ENCODE data around the gene RFLNA. TPM values are rescaled to one million over a fixed set of nuclear protein-coding genes. Genes with fewer than 3 reads are reported as not detected.

The RFLNA gene
- total RNA-seq, 1 experiment from 2014 or later: 10.6 TPM

DNA sequence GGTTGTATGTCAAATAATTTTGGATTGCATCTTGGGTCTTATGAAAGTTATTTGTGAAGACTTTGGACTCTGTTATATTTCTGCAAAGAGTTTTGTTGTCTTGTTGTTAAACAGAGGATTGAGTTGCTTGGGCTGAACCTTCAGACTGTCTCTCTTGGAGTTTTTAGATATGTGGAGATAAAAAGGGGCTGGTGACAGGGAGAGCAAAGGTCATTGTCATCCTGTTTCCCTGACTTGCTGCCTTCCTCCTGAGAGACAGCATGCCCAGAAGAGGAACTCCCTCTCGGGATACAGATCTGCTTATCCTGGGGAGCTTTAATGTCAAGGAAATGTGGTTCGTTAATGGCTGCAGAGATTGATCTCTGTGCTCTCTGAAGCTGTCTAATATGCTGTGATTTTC lies 47.6 kb upstream of the RFLNA start:
- Histone ChIP-seq H3K4ac (ENCODE audit: low read depth, low read length) (no peak overlapping the region), H2BK120ac (ENCODE audit: low read depth, low read length, poor library complexity, severe bottlenecking) (no peak overlapping the region), H4K20me1 (ENCODE audit: control insufficient read depth, insufficient read depth, insufficient read length) (no peaks in the 10 kb centered on the region), H3K79me1 (ENCODE audit: insufficient read depth, low read depth, low read length, poor library complexity, severe bottlenecking) (no peaks in the 10 kb centered on the region), H2BK5ac (ENCODE audit: insufficient read length, low read length) (no peak overlapping the region), H4K5ac (ENCODE audit: insufficient read length, low read depth, low read length) (no peak overlapping the region), H3K23ac (ENCODE audit: insufficient read length, low read depth, low read length) (no peak overlapping the region), H2AK5ac (ENCODE audit: insufficient read length, low read length) (no peak overlapping the region), H3K14ac (ENCODE audit: insufficient read depth, low read length) (no peak overlapping the region), H2AFZ (ENCODE audit: low read length) (no peak overlapping the region), H4K91ac (ENCODE audit: insufficient read length, low read depth, low read length) (no peak overlapping the region), H3K9me3 (ENCODE audit: control insufficient read depth, low read depth, low read length) (no peaks in the 10 kb centered on the region), H3K4me2 (ENCODE audit: insufficient read depth, insufficient read length, low read length) (no peak overlapping the region), H3K23me2 (ENCODE audit: insufficient read length, low read depth, low read length, poor library complexity, severe bottlenecking) (no peaks in the 10 kb centered on the region), H3K9ac (ENCODE audit: extremely low read depth, insufficient read length, low read length) (no peak overlapping the region), H3K27me3 (ENCODE audit: insufficient read depth, low read length) (no peaks in the 10 kb centered on the region), H3K18ac (ENCODE audit: insufficient read length, low read depth, low read length) (no peak overlapping the region), H3K27ac (ENCODE audit: insufficient read length, low read depth, low read length) (no peak overlapping the region), H2BK15ac (ENCODE audit: low read depth, low read length) (no peak overlapping the region), H3K56ac (ENCODE audit: insufficient read length, low read depth, low read length) (no peak overlapping the region), H3K4me1 (ENCODE audit: insufficient read depth, low read length) (peaks cover 5% of the 10 kb centered on the region), H2BK12ac (ENCODE audit: insufficient read length, low read depth, low read length) (no peak overlapping the region), H2BK20ac (ENCODE audit: low read depth, low read length, poor library complexity, severe bottlenecking) (no peak overlapping the region), H3K79me2 (ENCODE audit: insufficient read depth, low read length) (no peaks in the 10 kb centered on the region), H4K8ac (replicated peaks; ENCODE audit: insufficient read length, low read depth, low read length) (no peak overlapping the region), H3T11ph (ENCODE audit: low read length) (no peak overlapping the region)
- Mint-ChIP-seq H3K9me3 (peaks cover 3 to 6% of the 10 kb centered on the region in 2 experiments; a peak in 4 of 5 replicates), H3K36me3 (ENCODE audit: insufficient read depth in 1 of 3, low read depth in 3 of 3) (peaks cover 0 to 7% (median 0%) of the 10 kb centered on the region in 3 experiments; a peak in 1 of 7 replicates), H3K4me1 (peaks cover 9 to 18% of the 10 kb centered on the region in 2 experiments), H3K27ac (no peak overlapping the region), H3K4me3 (no peak overlapping the region), H3K27me3 (ENCODE audit: low read depth) (peaks cover 1% of the 10 kb centered on the region)
- WGBS (ENCODE audit: extremely low coverage, insufficient read length, low lambda C conversion rate): no CpG with 5 or more reads among the region's 2 CpGs
- TF ChIP-seq, protein P1, sequence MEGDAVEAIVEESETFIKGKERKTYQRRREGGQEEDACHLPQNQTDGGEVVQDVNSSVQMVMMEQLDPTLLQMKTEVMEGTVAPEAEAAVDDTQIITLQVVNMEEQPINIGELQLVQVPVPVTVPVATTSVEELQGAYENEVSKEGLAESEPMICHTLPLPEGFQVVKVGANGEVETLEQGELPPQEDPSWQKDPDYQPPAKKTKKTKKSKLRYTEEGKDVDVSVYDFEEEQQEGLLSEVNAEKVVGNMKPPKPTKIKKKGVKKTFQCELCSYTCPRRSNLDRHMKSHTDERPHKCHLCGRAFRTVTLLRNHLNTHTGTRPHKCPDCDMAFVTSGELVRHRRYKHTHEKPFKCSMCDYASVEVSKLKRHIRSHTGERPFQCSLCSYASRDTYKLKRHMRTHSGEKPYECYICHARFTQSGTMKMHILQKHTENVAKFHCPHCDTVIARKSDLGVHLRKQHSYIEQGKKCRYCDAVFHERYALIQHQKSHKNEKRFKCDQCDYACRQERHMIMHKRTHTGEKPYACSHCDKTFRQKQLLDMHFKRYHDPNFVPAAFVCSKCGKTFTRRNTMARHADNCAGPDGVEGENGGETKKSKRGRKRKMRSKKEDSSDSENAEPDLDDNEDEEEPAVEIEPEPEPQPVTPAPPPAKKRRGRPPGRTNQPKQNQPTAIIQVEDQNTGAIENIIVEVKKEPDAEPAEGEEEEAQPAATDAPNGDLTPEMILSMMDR (conservative IDR thresholded peaks at IDR 0.05): no peak
- no peak for DNase-seq
